Left colon (tissue), 2 donors: ENCODE data around the gene ARID3B. TPM values are rescaled to one million over a fixed set of nuclear protein-coding genes. Genes with fewer than 3 reads are reported as not detected.
"Not testable (repeated sequence)": the region's sequence is repeated elsewhere in the genome, so short reads cannot be mapped to it uniquely, and the experiment has no call there.

Experiments
- ATAC-seq: fragments of 200-7000 bp; cut with Tn5 transposase; one replicate; pipeline ENCODE4 v1.9.1; 2020; ENCODE audit warnings: mild to moderate bottlenecking, moderate library complexity
- DNase-seq, 2 donors: peaks; one replicate each; pipeline ENCODE4 v3.0.0-alpha.2; 2020
- intact Hi-C, 2 donors: fragments of 100-400 bp; cut with DNase I in 1 of 2; cut with micrococcal nuclease in 1 of 2; formaldehyde crosslinking; loops; one replicate each; pipeline versions ENCODE4 v1.11.2 to v1.14.0; 2022; cut with DNase I, micrococcal nuclease
- long read RNA-seq: library from polyadenylated mRNA; unstranded; transcript quantifications from one replicate; pipeline ENCODE4 v2.0.0, GENCODE V29; 2021
- total RNA-seq, 2 donors: library from RNA; stranded (reverse); fragmentation: NEBNext Ultra II Directional; extraction: Animal tissue kit (Norgen Biotek cat#: 25700); gene quantifications; one replicate each; pipeline ENCODE4 v1.2.1, GENCODE V29; 2021
- donor health status: DM: no; HTN: no; CAD: no.
- donor health status: DM: yes; HTN: yes; CAD: no.

ARID3B gene, protein sequence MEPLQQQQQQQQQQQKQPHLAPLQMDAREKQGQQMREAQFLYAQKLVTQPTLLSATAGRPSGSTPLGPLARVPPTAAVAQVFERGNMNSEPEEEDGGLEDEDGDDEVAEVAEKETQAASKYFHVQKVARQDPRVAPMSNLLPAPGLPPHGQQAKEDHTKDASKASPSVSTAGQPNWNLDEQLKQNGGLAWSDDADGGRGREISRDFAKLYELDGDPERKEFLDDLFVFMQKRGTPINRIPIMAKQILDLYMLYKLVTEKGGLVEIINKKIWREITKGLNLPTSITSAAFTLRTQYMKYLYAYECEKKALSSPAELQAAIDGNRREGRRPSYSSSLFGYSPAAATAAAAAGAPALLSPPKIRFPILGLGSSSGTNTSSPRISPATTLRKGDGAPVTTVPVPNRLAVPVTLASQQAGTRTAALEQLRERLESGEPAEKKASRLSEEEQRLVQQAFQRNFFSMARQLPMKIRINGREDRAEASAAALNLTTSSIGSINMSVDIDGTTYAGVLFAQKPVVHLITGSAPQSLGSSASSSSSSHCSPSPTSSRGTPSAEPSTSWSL
- total RNA-seq: 10 to 100 TPM; 11.7 to 12.1 TPM
- long read RNA-seq, full-length matches to known transcripts: 1 of 13 reads
- long read RNA-seq, partial matches to known transcripts: 0 of 13 reads
- long read RNA-seq, other reads (novel, unspliced or antisense): 12 of 13 reads

DNA sequence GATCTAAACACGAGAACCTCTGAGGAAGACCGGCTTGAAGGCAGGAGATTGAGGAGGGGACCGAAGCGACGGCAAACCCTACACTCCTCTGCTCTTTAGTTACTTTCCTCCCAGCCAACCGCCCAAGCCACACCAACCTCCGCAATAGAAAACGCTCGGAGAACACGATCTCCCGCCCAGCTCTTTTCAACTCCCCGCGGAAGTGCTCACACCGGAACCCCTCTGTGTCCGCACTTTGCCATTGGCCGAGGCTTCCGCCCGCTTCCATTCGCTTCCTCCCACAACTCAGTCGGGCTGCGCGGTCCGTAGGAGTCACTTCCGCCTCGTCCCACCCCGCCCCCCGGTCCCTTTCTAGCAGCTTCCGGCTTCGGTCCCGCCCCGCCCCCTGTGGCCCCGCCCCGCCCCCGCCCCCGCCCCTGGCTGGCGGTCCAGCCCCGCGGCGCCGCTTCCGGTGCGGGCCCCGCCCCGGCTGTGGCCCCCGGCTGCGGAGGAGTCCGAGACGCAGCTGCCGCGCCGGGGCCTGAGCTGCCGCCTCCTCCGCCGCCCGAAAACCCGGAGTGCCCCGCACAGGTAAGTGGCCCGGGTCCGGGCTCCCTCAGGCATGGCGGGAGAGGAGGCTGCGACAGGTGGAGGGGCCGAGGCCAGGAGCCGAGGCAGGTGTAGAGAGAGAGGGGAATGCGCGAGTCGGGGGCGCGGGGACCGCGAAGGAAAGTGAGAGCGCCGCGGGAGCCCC is at the start of gene ARID3B:
ARID3B (plus strand) TSS at position 460 of the 733 bp plus-strand sequence. CDS start 2,717 bp downstream, outside the sequence.
- ATAC-seq (peak; percentile 95), DNase-seq (peak; percentile 98 to 99)
- intact Hi-C loops: loop anchor here in 1 of 2 donors (10.0 kb wide), 1 partner anchor 74 kb away; the partner anchor contains the start of gene CLK3

- ATAC-seq: no peak
- intact Hi-C loops: no loop called here
- no peak for DNase-seq
These were observed 44.4 kb upstream of the ARID3B start for GRCh38 chr15:74496648-74497047.

DNA sequence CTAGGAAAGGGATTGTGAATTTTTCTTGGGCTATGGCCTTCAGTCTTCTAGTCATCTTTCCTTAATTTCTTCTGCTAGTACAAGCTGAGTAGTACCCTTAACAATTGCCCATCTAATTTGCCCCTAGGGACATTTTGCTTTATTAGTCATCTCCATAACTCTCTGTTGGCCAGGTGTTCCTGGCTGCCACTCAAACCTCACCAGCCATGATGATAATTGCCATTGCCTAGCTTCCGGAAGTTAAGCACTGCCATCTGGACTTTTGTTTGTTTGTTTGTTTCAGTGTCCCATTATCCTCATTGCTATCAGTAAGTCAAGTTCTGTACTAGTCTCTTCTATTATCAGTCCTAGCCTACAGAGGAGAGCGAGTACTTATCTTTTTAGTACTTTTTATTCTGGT is 43.4 kb upstream of the ARID3B start:
- ATAC-seq: peak; percentile 86
- peak in 1 of 2 donors; percentile 19 for DNase-seq
- intact Hi-C loops: no loop called here

GRCh38 chr15:74499366-74499765 is 41.7 kb upstream of the ARID3B start:
- intact Hi-C loops: no loop called here
- ATAC-seq: no peak
- DNase-seq: no peak

- intact Hi-C loops: no loop called here
- ATAC-seq (no peak), DNase-seq (no peak)
These were observed 40.6 kb upstream of the ARID3B start for GRCh38 chr15:74500401-74500800.

DNA sequence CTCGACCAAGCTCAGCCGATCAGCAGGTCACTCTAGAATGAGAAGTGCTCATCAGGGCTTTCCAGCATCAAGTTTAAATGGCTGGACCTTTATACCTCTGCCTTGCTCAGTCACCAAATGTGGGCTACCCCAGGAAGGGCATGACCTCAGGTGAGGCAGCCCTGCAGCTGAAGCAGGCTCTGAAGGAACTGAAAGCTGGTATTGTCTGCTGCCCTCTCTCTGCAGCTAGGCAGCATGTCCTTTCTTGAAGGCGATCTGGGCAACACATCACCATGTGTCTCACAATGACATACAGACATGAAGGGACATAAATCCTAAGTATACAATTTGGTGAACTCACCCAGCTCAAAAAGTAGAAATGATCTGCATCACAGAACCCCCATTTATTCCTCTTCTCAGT is 38.7 kb upstream of the ARID3B start:
- no peak for ATAC-seq
- intact Hi-C loops: no loop called here
- DNase-seq: no peak

- no peak for DNase-seq
- intact Hi-C loops: no loop called here
- ATAC-seq: peak; percentile 30
These were observed 36.6 kb upstream of the ARID3B start for GRCh38 chr15:74504418-74504817.

- ATAC-seq (no peak), DNase-seq (no peak)
- intact Hi-C loops: no loop called here
These were observed 36.2 kb upstream of the ARID3B start for GRCh38 chr15:74504836-74505235.

GRCh38 chr15:74505837-74506514 is 35.0 kb upstream of the ARID3B start:
- DNase-seq (no peak), ATAC-seq (no peak)
- intact Hi-C loops: no loop called here

DNA sequence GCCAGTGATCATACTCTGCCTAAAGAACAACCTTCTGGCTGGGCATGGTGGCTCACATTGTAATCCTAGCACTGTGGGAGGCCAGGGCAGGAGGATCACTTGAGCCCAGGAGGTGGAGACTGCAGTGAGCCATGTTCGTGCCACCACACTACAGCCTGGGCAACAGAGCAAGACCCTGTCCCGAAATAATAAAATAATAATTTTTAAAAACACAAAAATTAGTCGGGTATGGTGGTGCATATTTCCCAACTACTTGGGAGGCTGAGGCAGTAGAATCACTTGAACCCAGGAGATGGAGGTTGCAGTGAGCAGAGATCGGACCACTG is 34.5 kb upstream of the ARID3B start:
- intact Hi-C loops: no loop called here

DNA sequence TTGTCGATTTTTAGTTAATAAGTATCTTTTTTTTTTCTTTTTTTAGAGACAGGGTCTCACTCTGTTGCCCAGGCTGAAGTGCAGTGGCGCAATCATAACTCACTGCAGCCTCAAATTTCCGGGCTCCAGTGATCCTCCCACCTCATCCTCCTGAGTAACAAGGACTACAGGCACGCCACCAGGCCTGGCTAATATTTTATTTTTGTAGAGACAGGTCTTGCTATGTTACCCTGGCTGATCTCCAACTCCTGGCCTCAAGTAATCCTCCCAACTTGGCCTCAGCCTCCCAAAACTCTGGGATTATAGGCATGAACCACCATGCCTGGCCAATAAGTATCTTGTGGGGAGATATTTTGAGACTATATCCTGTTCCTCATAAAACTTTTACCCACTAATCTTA is 29.4 kb upstream of the ARID3B start:
- intact Hi-C loops: no loop called here
- DNase-seq (no peak), ATAC-seq (no peak)

More for the DNA sequence above, 34.5 kb upstream of the ARID3B start:
- DNase-seq (no peak), ATAC-seq (no peak)

- ATAC-seq, intact Hi-C loops, DNase-seq: not testable (repeated sequence)
These were observed 27.0 kb upstream of the ARID3B start for GRCh38 chr15:74514059-74514458.

DNA sequence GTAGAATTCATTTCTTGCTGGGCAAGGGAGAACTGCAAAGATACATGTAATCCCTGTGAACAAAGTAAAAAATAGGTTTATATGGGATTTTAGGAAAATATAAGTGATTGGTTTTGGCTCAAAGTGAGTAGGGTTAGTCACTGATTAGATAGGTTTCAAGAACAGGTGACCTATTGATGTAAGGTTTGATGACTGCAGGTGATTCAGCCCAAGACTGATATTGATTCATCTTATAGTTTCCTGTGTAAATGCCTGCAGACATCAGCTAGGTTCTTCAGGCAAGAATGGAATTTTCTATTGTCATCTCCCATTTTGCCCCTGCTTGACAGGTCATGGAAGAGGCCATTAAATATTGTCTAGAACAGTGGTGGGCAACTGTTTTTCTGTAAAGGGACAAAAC is 23.9 kb upstream of the ARID3B start:
- intact Hi-C loops: no loop called here
- no peak for DNase-seq
- ATAC-seq: no peak

DNA sequence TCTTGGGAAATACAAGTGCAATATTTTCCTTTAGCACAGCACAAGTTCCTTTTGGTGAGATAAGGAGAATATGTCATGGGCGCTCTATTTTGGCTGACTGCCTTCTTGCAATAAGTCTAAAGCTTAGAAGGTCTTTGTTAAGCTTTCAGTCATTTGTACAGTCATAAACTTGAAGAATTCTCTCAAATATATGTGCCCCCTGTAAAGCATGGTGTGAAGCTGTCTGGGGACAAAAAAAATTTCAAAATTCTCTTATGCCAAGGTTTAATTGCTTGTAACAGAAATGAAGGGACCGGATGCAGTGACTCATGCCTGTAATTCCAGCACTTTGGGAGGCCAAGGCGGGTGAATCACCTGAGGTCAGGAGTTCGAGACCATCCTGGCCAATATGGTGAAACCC is 21.7 kb upstream of the ARID3B start:
- ATAC-seq (no peak), DNase-seq (no peak)
- intact Hi-C loops: no loop called here

GRCh38 chr15:74520407-74520806 is 20.6 kb upstream of the ARID3B start:
- no peak for ATAC-seq
- intact Hi-C loops: no loop called here
- no peak for DNase-seq

- DNase-seq (no peak), ATAC-seq (no peak)
- intact Hi-C loops: no loop called here
These were observed 17.0 kb upstream of the ARID3B start for GRCh38 chr15:74523982-74524381.

GRCh38 chr15:74525309-74525708 is 15.7 kb upstream of the ARID3B start:
- DNase-seq: no peak
- intact Hi-C loops: no loop called here
- no peak for ATAC-seq

DNA sequence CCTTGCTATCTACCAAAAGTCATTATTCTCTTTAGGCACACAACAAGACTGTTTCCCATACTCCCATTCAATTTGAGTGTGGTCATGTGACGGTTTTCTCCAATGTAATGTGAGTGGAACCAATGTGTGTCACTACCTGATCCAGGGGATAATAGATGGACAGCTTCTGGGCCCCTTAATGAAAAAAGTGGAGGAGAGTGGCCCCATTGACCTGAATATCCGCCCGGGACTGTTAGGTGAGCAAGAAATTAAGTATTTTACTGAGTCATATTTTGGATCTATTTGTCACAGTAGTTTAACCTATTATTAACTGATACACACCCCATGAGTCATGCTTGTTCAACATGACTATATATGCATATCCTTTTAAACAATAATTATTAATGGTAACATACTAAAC is 15.1 kb upstream of the ARID3B start:
- ATAC-seq (no peak), DNase-seq (no peak)

GRCh38 chr15:74528876-74529275 is 12.1 kb upstream of the ARID3B start:
- intact Hi-C loops: no loop called here
- ATAC-seq: no peak
- no peak for DNase-seq

More for the DNA sequence above, 15.1 kb upstream of the ARID3B start:
- intact Hi-C loops: no loop called here
